MCF 10A (cell line): Measurements from ENCODE around the gene LYL1. TPM values are rescaled to one million over a fixed set of nuclear protein-coding genes. Genes with fewer than 3 reads are reported as not detected.

Experiments used
- BruUV-seq: library from RNA; stranded (reverse); fragments of 400-500 nt; replicated peaks from 2 replicates; lab custom pipeline; 2021; lab: Mats Ljungman, UMichigan
- CTCF ChIA-PET: fragments of 300-600 bp; sonication (Branson Sonifier 250); formaldehyde crosslinking; extraction: SDS; loops from one replicate; lab custom pipeline; 2021; ENCODE audit warnings: antibody characterized with exemption, inconsistent platforms; lab: Yijun Ruan, JAX
- POLR2A ChIA-PET: fragments of 300-600, 350-650 bp; sonication (Branson Sonifier 250); formaldehyde crosslinking; extraction: SDS; loops from one replicate; lab custom pipeline; 2020; ENCODE audit warnings: antibody characterized with exemption, inconsistent platforms; lab: Yijun Ruan, JAX
- DNase-seq: peaks from one replicate; pipeline ENCODE4 v3.0.0-alpha.2; 2018; ENCODE audit not compliant: unreplicated experiment
- H3K27ac Mint-ChIP-seq: one replicate; pipeline ENCODE4 v1.8.0; 2022; ENCODE audit warnings: mild to moderate bottlenecking, low read depth, mixed read lengths; ENCODE audit not compliant: unreplicated experiment
- H3K27me3 Mint-ChIP-seq: one replicate; pipeline ENCODE4 v1.8.0; 2022; ENCODE audit warnings: mixed read lengths; ENCODE audit not compliant: insufficient read depth, unreplicated experiment
- H3K36me3 Mint-ChIP-seq: one replicate; pipeline ENCODE4 v1.8.0; 2022; ENCODE audit warnings: mild to moderate bottlenecking, moderate library complexity, mixed read lengths; ENCODE audit not compliant: insufficient read depth, unreplicated experiment
- H3K4me1 Mint-ChIP-seq: one replicate; pipeline ENCODE4 v1.8.0; 2022; ENCODE audit warnings: mixed read lengths; ENCODE audit not compliant: insufficient read depth, unreplicated experiment
- H3K4me3 Mint-ChIP-seq: one replicate; pipeline ENCODE4 v1.8.0; 2022; ENCODE audit warnings: mild to moderate bottlenecking, moderate library complexity, mixed read lengths; ENCODE audit not compliant: unreplicated experiment
- H3K9me3 Mint-ChIP-seq: one replicate; pipeline ENCODE4 v1.8.0; 2022; ENCODE audit warnings: mixed read lengths; ENCODE audit not compliant: unreplicated experiment
- CTCF ChIP-seq: fragments of 200-600 bp; IDR thresholded peaks from one replicate; pipeline ENCODE4 v1.8.0; 2022; ENCODE audit warnings: antibody characterized with exemption, mild to moderate bottlenecking; ENCODE audit not compliant: unreplicated experiment
- intact Hi-C: fragments of 100-400 bp; cut with micrococcal nuclease; formaldehyde crosslinking; loops from 2 replicates; pipeline ENCODE4 v1.14.1; 2022
- total RNA-seq: library from RNA; stranded (reverse); gene quantifications from 2 replicates; pipeline ENCODE4 v1.2.3, GENCODE V29; 2022

Gene LYL1
- total RNA-seq, 1 experiment from 2014 or later, result not detected

- Mint-ChIP-seq H3K27me3 (no peaks in the 10 kb centered on the region), H3K36me3 (peaks cover 5% of the 10 kb centered on the region), H3K9me3 (no peaks in the 10 kb centered on the region), H3K4me1 (peaks cover 3% of the 10 kb centered on the region), H3K27ac (no peak overlapping the region), H3K4me3 (no peak overlapping the region)
- intact Hi-C loops, result no loop called here
- CTCF ChIA-PET, result interaction anchor here (0.8 to 1.1 kb wide), 3 partner anchors 14 to 135 kb away, joined by 3 to 5 read pairs (median 4); no protein-coding TSS in a partner anchor
- POLR2A ChIA-PET, result interaction anchor here (0.6 to 0.7 kb wide), 2 partner anchors 19 to 140 kb away, joined by 3 read pairs; no protein-coding TSS in a partner anchor
- DNase-seq, result peak; percentile 34
- BruUV-seq, result no TSS peak
- TF ChIP-seq CTCF, result peak; percentile 7
Measured at GRCh38 chr19:13100841-13101589, 1.6 kb downstream of the LYL1 start.

- DNase-seq, result no peak
- ChIA-PET CTCF (interaction anchor here (0.6 to 1.0 kb wide), 2 partner anchors 122 to 431 kb away, joined by 4 to 5 read pairs; no protein-coding TSS in a partner anchor), POLR2A (no interaction called here)
- Mint-ChIP-seq H3K27me3 (no peaks in the 10 kb centered on the region), H3K9me3 (no peaks in the 10 kb centered on the region), H3K4me1 (peaks cover 5% of the 10 kb centered on the region), H3K36me3 (no peaks in the 10 kb centered on the region), H3K27ac (no peak overlapping the region), H3K4me3 (no peak overlapping the region)
- no peak for TF ChIP-seq CTCF
- BruUV-seq, result no TSS peak
- intact Hi-C loops, result no loop called here
Measured at GRCh38 chr19:13100031-13100588, 2.5 kb downstream of the LYL1 start.

GRCh38 chr19:13099073-13099999 is 3.3 kb downstream of the LYL1 start:
- ChIA-PET POLR2A (interaction anchor here (0.6 kb wide), 1 partner anchor 93 kb away, joined by 3 read pairs; no protein-coding TSS in a partner anchor), CTCF (interaction anchor here (0.6 to 1.0 kb wide), 2 partner anchors 116 to 122 kb away, joined by 4 read pairs; no protein-coding TSS in a partner anchor)
- TF ChIP-seq CTCF, result no peak
- intact Hi-C loops, result no loop called here
- BruUV-seq, result no TSS peak
- Mint-ChIP-seq H3K27ac (no peak overlapping the region), H3K36me3 (no peaks in the 10 kb centered on the region), H3K9me3 (no peaks in the 10 kb centered on the region), H3K4me3 (no peak overlapping the region), H3K27me3 (no peaks in the 10 kb centered on the region), H3K4me1 (peaks cover 5% of the 10 kb centered on the region)
- no peak for DNase-seq
